Measurements from ENCODE around the gene KCNK10. TPM values are rescaled to one million over a fixed set of nuclear protein-coding genes. Genes with fewer than 3 reads are reported as not detected.
"Not testable (repeated sequence)": the region's sequence is repeated elsewhere in the genome, so short reads cannot be mapped to it uniquely, and the experiment has no call there.

Gene KCNK10
- total and polyA plus RNA-seq, 7 donors, result under 0.01 TPM; not detected in 6

- intact Hi-C loops (cut with DNase I), result no loop called here
- Histone ChIP-seq H3K9me3 (no peaks in the 10 kb centered on the region), H3K27ac (no peak overlapping the region), H3K36me3 (ENCODE audit: insufficient read depth in 1 of 2, low read depth in 1 of 2) (no peaks in the 10 kb centered on the region), H3K4me3 (no peak overlapping the region), H3K27me3 (ENCODE audit: insufficient read depth in 3 of 3, low read length in 2 of 3) (peaks cover 0 to 2% (median 0%) of the 10 kb centered on the region in 3 donors), H3K4me1 (no peaks in the 10 kb centered on the region)
- 58 to 84% (median 77%) methylated on average over 2 of the region's 2 CpGs for WGBS, 3 donors
- no peak for TF ChIP-seq CTCF (IDR thresholded peaks at IDR 0.05)
- DNase-seq (no peak), ATAC-seq (no peak)
Measured at GRCh38 chr14:88271205-88271604, 51.9 kb downstream of the KCNK10 start.

- TF ChIP-seq CTCF (IDR thresholded peaks at IDR 0.05), result no peak
- H3K27ac ChIP-seq, result no peak overlapping the region
- H3K36me3 ChIP-seq (ENCODE audit: insufficient read depth in 1 of 2, low read depth in 1 of 2), result no peaks in the 10 kb centered on the region
- ATAC-seq (no peak), DNase-seq (no peak)
- WGBS, 3 donors, result 57 to 68% (median 60%) methylated on average over 6 of the region's 6 CpGs
- intact Hi-C loops (cut with DNase I), result no loop called here
- no peaks in the 10 kb centered on the region for H3K9me3 ChIP-seq
- H3K27me3 ChIP-seq (ENCODE audit: insufficient read depth in 3 of 3, low read length in 2 of 3), result peaks cover 0 to 2% (median 0%) of the 10 kb centered on the region in 3 donors
- H3K4me3 ChIP-seq, result no peak overlapping the region
- H3K4me1 ChIP-seq, result no peaks in the 10 kb centered on the region
Measured at GRCh38 chr14:88270776-88271175, 52.3 kb downstream of the KCNK10 start.

DNA sequence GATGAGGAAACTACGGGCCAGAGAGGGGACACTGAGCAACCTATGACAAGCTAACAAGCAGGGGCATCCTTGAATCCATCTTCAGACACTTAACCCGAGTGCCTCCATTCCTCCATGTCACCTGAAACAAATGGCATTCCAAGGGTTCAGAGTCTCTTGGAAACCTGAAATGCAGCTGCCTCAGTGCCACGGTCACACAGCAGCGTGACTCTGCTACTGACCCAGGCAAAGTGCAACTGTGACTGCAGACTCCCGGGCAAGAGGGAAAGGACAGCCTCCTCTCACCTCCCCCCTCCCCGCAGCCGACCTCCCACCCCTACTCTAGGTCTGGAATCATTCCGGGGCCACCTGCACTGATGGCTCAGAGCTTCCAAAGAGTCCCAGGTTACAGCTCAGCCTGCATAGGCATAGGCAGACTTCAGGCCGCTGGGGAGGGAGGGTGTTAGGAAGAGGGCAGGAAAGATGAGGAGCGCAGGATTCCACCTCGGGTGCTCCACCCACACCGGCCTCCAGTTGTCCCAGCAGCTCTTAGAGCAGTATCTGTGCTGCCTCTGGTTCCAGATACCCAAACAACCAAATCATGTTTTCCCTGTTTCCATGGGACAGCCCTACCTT is 53.2 kb downstream of the KCNK10 start:
- Histone ChIP-seq H3K27ac (no peak overlapping the region), H3K4me1 (no peaks in the 10 kb centered on the region), H3K36me3 (ENCODE audit: insufficient read depth in 1 of 2, low read depth in 1 of 2) (no peaks in the 10 kb centered on the region), H3K9me3 (no peaks in the 10 kb centered on the region), H3K27me3 (ENCODE audit: insufficient read depth in 3 of 3, low read length in 2 of 3) (peaks cover 0 to 2% (median 0%) of the 10 kb centered on the region in 3 donors), H3K4me3 (no peak overlapping the region)
- intact Hi-C loops (cut with DNase I), result no loop called here
- WGBS, 3 donors, result 44 to 55% (median 45%) methylated on average over 12 of the region's 12 CpGs
- no peak for TF ChIP-seq CTCF (IDR thresholded peaks at IDR 0.05)
- DNase-seq, result no peak
- no peak for ATAC-seq

DNA sequence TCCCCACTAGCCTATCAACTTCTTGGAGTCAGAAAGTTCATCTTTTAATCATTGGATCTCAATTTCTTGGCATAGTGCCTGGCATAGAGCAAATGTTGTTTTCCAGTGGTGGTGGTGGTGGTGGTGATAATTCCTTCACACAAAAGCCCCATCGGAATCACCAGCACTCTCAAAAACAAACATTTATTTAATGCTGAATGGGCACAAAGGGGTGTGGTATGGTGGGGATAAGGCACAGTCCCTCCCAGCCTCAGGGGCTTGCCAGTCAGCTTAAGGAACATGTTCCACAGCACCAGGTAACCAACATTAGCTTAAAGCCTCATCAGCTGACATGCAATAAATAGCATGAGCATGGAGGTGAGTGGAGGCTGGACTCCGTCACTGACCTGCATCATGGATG is 56.6 kb downstream of the KCNK10 start:
- TF ChIP-seq CTCF (IDR thresholded peaks at IDR 0.05), result no peak
- Histone ChIP-seq H3K27ac (no peak overlapping the region), H3K36me3 (ENCODE audit: insufficient read depth in 1 of 2, low read depth in 1 of 2) (no peaks in the 10 kb centered on the region), H3K4me3 (no peak overlapping the region), H3K4me1 (no peaks in the 10 kb centered on the region), H3K27me3 (ENCODE audit: insufficient read depth in 3 of 3, low read length in 2 of 3) (peaks cover 0 to 2% (median 0%) of the 10 kb centered on the region in 3 donors), H3K9me3 (no peaks in the 10 kb centered on the region)
- WGBS, 3 donors, result 62 to 77% (median 77%) methylated on average over 2 of the region's 2 CpGs
- intact Hi-C loops (cut with DNase I), result no loop called here
- ATAC-seq (no peak), DNase-seq (no peak)

GRCh38 chr14:88264116-88264515 is 59.0 kb downstream of the KCNK10 start:
- no peak overlapping the region for H3K27ac ChIP-seq
- ATAC-seq, result no peak
- 64 to 69% (median 65%) methylated on average over 6 of the region's 6 CpGs for WGBS, 3 donors
- H3K36me3 ChIP-seq (ENCODE audit: insufficient read depth in 1 of 2, low read depth in 1 of 2), result no peaks in the 10 kb centered on the region
- no peaks in the 10 kb centered on the region for H3K4me1 ChIP-seq
- no peaks in the 10 kb centered on the region for H3K27me3 ChIP-seq (ENCODE audit: insufficient read depth in 3 of 3, low read length in 2 of 3)
- DNase-seq, result no peak
- H3K9me3 ChIP-seq, result no peaks in the 10 kb centered on the region
- intact Hi-C loops (cut with DNase I), result no loop called here
- TF ChIP-seq CTCF (IDR thresholded peaks at IDR 0.05), result no peak
- no peak overlapping the region for H3K4me3 ChIP-seq

DNA sequence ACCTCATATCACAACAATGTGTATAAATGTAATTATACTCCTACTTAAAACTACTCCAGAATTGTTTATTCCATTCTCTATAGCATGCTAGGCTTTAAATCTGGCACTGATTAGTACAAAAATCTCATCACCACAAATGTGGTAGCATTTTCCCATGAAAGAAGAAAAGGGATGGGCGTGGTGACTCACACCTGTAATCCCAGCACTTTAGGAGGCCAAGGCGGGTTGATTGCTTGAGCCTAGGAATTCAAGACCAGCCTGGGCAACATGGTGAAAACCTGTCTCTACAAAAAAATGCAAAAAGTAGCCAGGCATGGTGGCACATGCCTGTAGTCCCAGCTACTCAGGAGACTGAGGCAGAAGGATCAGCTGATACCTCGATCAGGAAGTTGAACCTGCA is 61.8 kb downstream of the KCNK10 start:
- H3K4me3 ChIP-seq; H3K27ac ChIP-seq; H3K9me3 ChIP-seq; ATAC-seq; intact Hi-C loops (cut with DNase I); H3K27me3 ChIP-seq (ENCODE audit: insufficient read depth in 3 of 3, low read length in 2 of 3); H3K36me3 ChIP-seq (ENCODE audit: insufficient read depth in 1 of 2, low read depth in 1 of 2); DNase-seq; H3K4me1 ChIP-seq: not testable (repeated sequence)
- 78 to 83% (median 83%) methylated on average over 3 of the region's 3 CpGs for WGBS, 3 donors
